MCF 10A (cell line): Measurements from ENCODE around the gene GGTLC1. TPM values are rescaled to one million over a fixed set of nuclear protein-coding genes. Genes with fewer than 3 reads are reported as not detected.

Source experiments
- BruUV-seq: library from RNA; stranded (reverse); fragments of 400-500 nt; replicated peaks from 2 replicates; lab custom pipeline; 2021; lab: Mats Ljungman, UMichigan
- CTCF ChIA-PET: fragments of 300-600 bp; sonication (Branson Sonifier 250); formaldehyde crosslinking; extraction: SDS; loops from one replicate; lab custom pipeline; 2021; ENCODE audit warnings: antibody characterized with exemption, inconsistent platforms; lab: Yijun Ruan, JAX
- POLR2A ChIA-PET: fragments of 300-600, 350-650 bp; sonication (Branson Sonifier 250); formaldehyde crosslinking; extraction: SDS; loops from one replicate; lab custom pipeline; 2020; ENCODE audit warnings: antibody characterized with exemption, inconsistent platforms; lab: Yijun Ruan, JAX
- DNase-seq: peaks from one replicate; pipeline ENCODE4 v3.0.0-alpha.2; 2018; ENCODE audit not compliant: unreplicated experiment
- H3K27ac Mint-ChIP-seq: one replicate; pipeline ENCODE4 v1.8.0; 2022; ENCODE audit warnings: mild to moderate bottlenecking, low read depth, mixed read lengths; ENCODE audit not compliant: unreplicated experiment
- H3K27me3 Mint-ChIP-seq: one replicate; pipeline ENCODE4 v1.8.0; 2022; ENCODE audit warnings: mixed read lengths; ENCODE audit not compliant: insufficient read depth, unreplicated experiment
- H3K36me3 Mint-ChIP-seq: one replicate; pipeline ENCODE4 v1.8.0; 2022; ENCODE audit warnings: mild to moderate bottlenecking, moderate library complexity, mixed read lengths; ENCODE audit not compliant: insufficient read depth, unreplicated experiment
- H3K4me1 Mint-ChIP-seq: one replicate; pipeline ENCODE4 v1.8.0; 2022; ENCODE audit warnings: mixed read lengths; ENCODE audit not compliant: insufficient read depth, unreplicated experiment
- H3K4me3 Mint-ChIP-seq: one replicate; pipeline ENCODE4 v1.8.0; 2022; ENCODE audit warnings: mild to moderate bottlenecking, moderate library complexity, mixed read lengths; ENCODE audit not compliant: unreplicated experiment
- H3K9me3 Mint-ChIP-seq: one replicate; pipeline ENCODE4 v1.8.0; 2022; ENCODE audit warnings: mixed read lengths; ENCODE audit not compliant: unreplicated experiment
- CTCF ChIP-seq: fragments of 200-600 bp; IDR thresholded peaks from one replicate; pipeline ENCODE4 v1.8.0; 2022; ENCODE audit warnings: antibody characterized with exemption, mild to moderate bottlenecking; ENCODE audit not compliant: unreplicated experiment
- intact Hi-C: fragments of 100-400 bp; cut with micrococcal nuclease; formaldehyde crosslinking; loops from 2 replicates; pipeline ENCODE4 v1.14.1; 2022
- total RNA-seq: library from RNA; stranded (reverse); gene quantifications from 2 replicates; pipeline ENCODE4 v1.2.3, GENCODE V29; 2022

GGTLC1 gene
- total RNA-seq, 1 experiment from 2014 or later: not detected

- POLR2A ChIA-PET: no interaction called here
- no peak for TF ChIP-seq CTCF
- intact Hi-C loops: no loop called here
- CTCF ChIA-PET: no interaction called here
- DNase-seq: no peak
- peaks cover 49% of the 10 kb centered on the region for H3K9me3 Mint-ChIP-seq
- H3K27ac Mint-ChIP-seq: no peak overlapping the region
- H3K4me1 Mint-ChIP-seq: no peaks in the 10 kb centered on the region
- no peak overlapping the region for H3K4me3 Mint-ChIP-seq
- H3K36me3 Mint-ChIP-seq: no peaks in the 10 kb centered on the region
- no peaks in the 10 kb centered on the region for H3K27me3 Mint-ChIP-seq
- no TSS peak for BruUV-seq
Observed at GRCh38 chr20:23962272-23962671, 26.3 kb downstream of the GGTLC1 start.

GRCh38 chr20:23959054-23959453 is 29.5 kb downstream of the GGTLC1 start:
- no peak for TF ChIP-seq CTCF
- no peaks in the 10 kb centered on the region for H3K27me3 Mint-ChIP-seq
- H3K27ac Mint-ChIP-seq: no peak overlapping the region
- H3K4me3 Mint-ChIP-seq: no peak overlapping the region
- H3K36me3 Mint-ChIP-seq: peaks cover 4% of the 10 kb centered on the region
- intact Hi-C loops: no loop called here
- ChIA-PET CTCF (no interaction called here), POLR2A (no interaction called here)
- peaks cover 29% of the 10 kb centered on the region for H3K9me3 Mint-ChIP-seq
- no TSS peak for BruUV-seq
- H3K4me1 Mint-ChIP-seq: no peaks in the 10 kb centered on the region
- DNase-seq: no peak

GRCh38 chr20:23955896-23956295 is 32.7 kb downstream of the GGTLC1 start:
- CTCF ChIA-PET: no interaction called here
- Mint-ChIP-seq H3K36me3 (peaks cover 4% of the 10 kb centered on the region), H3K27ac (no peak overlapping the region), H3K4me1 (no peaks in the 10 kb centered on the region), H3K9me3 (peaks cover 31% of the 10 kb centered on the region), H3K4me3 (no peak overlapping the region), H3K27me3 (no peaks in the 10 kb centered on the region)
- intact Hi-C loops: no loop called here
- no peak for TF ChIP-seq CTCF
- no TSS peak for BruUV-seq
- POLR2A ChIA-PET: no interaction called here
- DNase-seq: no peak

- no peaks in the 10 kb centered on the region for H3K4me1 Mint-ChIP-seq
- BruUV-seq: no TSS peak
- intact Hi-C loops: no loop called here
- H3K27me3 Mint-ChIP-seq: no peaks in the 10 kb centered on the region
- H3K36me3 Mint-ChIP-seq: peaks cover 4% of the 10 kb centered on the region
- H3K4me3 Mint-ChIP-seq: no peak overlapping the region
- DNase-seq: no peak
- TF ChIP-seq CTCF: no peak
- peaks cover 36% of the 10 kb centered on the region for H3K9me3 Mint-ChIP-seq
- CTCF ChIA-PET: no interaction called here
- H3K27ac Mint-ChIP-seq: no peak overlapping the region
- POLR2A ChIA-PET: no interaction called here
Observed at GRCh38 chr20:23954008-23954745, 34.4 kb downstream of the GGTLC1 start.
